Activated CD4-positive, alpha-beta T cell treated with anti-CD3 and anti-CD28 coated beads, Interleukin-2, Interleukin-4, amounts not matched to agents 100 ng/mL and 50 ng/mL, durations not matched to agents 16 hours and 8 hours (primary cell): ENCODE measurements around the gene PRAMEF1.
"Not testable (repeated sequence)": the region's sequence is repeated elsewhere in the genome, so short reads cannot be mapped to it uniquely, and the experiment has no call there.

Experiments
- DNase-seq: peaks from one replicate; pipeline ENCODE4 v3.0.0-alpha.2; 2020; ENCODE audit warnings: low spot score

PRAMEF1 gene

DNA sequence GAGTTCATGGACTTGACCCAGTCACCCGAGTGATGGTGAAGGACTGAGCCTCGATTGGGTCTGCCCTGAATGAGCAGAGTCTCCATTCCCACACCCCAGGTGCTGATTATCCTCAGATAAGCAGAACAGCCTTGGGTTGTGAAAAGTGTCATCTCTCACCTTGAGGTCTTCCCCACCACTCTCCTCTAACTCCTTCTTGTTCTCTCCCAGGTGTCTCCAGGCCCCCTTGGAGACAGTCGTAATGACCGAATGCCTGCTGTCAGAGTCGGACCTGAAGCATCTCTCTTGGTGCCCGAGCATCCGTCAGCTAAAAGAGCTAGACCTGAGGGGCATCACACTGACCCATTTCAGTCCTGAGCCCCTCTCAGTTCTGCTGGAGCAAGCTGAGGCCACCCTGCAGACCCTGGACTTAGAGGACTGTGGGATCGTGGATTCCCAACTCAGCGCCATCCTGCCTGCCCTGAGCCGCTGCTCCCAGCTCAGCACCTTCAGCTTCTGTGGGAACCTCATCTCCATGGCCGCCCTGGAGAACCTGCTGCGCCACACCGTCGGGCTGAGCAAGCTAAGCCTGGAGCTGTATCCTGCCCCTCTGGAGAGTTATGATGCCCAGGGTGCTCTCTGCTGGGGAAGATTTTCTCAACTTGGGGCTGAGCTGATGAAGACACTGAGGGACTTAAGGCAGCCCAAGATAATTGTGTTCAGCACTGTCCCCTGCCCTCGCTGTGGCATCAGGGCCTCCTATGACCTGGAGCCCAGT is 14.2 kb upstream of the PRAMEF1 start:
- DNase-seq: no peak

DNA sequence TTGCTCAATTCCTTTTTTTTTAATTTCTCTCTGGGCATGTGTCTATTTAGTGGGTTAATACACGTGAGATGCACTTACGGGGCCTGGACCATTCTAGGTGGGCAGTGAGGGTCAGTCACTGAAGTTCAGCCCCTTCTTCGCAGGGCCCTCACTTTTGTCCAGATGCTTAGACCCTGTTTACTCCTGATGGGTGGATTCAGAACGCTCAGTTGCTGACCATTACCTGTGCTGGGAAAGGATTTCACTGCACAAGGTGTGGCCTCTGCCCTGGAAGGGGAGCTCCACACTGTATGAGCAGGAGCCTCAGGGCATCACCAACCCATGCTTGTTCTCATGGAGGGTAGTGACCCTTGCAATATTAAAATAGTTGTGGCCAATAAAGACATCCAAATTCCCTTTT is 13.1 kb upstream of the PRAMEF1 start:
- DNase-seq: no peak

DNA sequence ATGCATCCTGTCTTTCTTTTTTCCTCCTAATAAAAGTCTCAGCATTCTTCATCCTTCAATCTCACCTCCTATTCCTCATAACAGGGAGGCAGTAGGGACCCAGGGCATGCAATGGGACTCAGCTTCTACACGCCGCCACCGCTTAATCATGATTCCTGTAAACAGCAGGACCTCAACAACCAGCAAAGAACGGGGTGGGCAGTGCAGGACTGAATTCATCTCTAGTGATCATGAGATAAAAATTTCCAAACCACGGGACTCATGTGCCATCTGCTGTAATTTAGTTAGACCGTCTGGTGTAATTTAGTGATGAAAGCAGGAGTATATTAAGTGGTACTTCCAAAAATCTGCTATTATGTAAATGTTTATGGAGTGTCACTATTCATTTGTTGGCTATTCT is 12.3 kb upstream of the PRAMEF1 start:
- DNase-seq: no peak

DNA sequence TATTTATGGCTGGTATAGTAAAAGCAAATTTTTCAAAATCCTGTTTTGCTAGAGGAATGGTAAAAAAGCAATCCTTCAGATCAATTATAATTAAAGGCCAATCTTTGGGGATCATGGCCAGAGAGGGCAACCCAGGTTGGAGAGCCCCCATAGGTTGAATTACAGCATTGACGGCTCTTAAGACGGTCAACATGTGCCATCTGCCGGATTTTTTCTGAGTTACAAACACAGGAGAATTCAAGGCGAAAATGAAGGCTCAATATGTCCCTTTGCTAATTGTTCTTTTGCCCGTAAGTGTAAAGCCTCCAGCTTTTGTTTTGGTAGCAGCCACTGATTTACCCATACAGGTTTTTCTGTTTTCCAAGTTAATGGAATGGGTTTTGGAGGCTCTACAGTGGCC is 9.7 kb upstream of the PRAMEF1 start:
- DNase-seq: not testable (repeated sequence)

DNA sequence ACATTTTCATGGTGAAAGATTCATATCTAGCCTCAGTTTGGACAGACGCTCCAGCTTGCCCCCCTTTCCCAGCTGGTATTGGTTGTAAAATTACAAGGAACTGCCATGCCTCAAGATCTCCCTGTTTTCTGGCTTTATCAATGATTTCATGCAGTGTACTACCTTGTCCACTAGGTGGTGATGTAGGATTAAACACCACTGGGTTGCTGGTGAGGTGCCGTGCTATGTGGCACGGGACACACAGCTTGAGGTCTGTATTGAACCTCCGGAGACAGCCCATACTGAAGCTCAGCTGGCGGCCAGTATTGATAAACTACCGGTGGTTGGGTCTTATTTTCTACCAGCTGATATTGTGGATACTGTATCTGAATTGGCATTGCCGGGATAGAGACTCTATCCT is 7.4 kb upstream of the PRAMEF1 start:
- peak; percentile 38 for DNase-seq

DNA sequence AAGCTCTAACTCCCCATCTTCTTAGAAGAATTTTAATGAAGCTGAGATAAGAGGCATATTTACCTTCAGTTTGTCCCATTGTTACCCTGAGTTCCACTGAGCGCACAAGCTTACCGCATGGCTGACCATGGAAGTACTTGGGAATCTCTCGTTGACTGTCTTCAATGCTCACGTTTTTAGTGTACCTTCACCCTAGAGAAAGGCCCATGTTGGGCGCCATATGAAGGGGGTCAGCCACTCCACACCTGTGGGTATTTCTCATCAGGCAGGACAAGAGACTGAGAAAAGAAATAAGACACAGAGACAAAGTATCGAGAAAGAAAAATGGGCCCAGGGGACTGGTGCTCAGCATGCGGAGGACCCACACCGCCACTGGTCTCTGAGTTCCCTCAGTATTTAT is 6.5 kb upstream of the PRAMEF1 start:
- not testable (repeated sequence) for DNase-seq

DNA sequence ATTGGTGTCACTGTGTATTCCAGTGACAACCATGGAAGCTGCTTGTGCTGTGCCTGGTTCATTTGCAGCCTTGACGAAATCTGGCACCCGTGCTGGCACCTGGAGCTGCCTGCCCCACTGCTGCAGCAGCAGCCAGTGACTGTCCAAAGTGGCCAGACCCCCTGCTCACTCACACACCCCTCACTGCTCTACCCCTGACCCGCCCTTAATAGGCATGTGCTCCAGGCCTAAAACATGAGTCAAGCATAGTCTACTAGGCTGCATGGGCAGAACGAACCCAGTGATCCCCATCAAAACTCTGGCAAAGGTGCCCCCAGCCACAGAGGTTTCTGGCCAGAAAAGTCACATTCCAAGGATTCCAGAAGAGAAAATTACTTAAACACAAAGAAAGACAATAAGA is 7.7 kb downstream of the PRAMEF1 start:
- DNase-seq: no peak

DNA sequence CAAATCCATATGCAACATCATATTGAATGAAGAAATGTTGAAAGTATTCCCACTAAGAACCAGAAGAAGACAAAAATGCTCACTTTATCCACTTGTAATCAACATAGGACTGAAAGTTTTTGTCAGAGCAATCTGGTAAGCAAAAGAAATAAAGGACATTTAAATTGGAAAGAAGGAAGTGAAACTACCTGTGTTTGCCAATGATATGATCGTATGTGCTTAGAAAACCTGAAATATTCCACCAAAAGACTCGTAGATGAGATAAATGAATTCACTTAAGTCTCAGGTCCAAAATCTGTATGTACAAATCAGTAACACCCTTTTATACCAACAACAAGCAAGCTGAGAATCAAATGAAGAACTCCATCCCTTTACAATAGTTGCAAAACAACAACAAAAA is 8.5 kb downstream of the PRAMEF1 start:
- no peak for DNase-seq

DNA sequence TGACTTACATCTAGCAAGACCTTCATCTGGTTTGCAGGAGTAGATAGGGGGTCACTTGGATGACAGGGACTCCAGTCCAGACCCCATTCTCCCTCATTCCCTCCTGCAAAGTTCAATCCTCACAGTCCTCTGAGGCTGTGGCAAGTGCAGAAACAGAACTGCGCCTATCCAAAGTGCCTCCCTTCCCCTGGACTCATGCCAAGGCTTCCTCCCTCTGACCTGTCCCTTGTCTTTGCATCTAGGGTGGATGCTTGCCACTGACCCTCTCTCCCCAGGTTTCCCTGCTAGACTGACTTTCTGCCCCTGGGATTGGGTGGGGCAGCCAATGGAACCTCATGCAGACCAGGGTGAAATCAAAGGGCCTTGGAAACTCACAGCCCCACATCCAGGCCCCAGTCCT is 18.7 kb downstream of the PRAMEF1 start:
- DNase-seq: no peak

DNA sequence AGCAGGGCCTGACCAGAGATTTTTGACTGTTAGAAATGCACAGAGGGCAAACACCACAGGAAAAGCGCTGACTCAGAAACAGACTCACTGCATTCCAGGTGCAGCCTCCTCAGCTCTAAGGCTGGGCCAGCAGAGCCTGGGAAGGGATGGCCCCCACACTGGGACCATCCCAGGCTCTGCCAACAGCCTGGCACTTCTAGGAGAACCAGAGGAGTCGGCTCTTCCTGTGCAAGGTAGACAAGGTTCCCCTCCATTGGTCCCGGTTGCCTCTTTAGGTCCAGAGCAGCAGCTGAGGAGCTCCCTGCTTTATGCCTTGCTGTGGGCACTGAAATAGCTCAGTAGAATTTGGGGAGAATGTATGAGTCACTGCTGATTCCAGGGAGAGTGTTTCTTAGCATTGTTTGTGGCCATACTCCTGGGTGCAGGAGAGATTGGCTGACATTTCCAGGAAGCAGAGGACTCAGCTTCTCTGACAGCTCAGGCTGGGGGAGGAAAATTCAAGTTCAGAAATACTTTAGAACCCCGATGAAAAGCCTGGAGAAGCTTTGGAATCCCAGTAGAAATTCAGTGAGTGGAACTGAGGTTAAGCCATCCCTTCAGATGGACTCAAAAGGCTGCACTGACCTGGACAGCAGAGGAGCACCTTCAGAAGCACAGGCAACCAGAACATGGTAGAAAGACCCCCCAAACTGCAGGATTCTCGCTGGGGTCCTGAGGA is 19.7 kb downstream of the PRAMEF1 start:
- DNase-seq: no peak

DNA sequence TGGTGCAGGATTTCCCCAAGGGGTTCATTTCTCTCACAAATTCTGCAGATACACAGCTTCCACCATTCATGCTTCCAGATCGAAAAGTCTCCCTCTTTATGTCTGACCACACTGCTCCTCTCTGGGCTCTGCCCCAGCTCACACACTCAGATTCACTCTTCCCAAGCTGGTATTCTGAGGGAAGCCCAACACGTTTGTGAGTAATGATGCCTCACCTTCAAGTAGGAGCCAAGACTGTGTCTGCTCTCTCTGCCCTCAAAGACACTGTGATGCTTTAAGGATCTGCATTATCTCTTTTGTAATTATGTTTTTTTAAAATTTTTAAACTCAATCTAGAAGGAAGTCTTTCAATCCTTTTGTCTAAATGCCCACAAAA is 20.2 kb downstream of the PRAMEF1 start:
- no peak for DNase-seq

DNA sequence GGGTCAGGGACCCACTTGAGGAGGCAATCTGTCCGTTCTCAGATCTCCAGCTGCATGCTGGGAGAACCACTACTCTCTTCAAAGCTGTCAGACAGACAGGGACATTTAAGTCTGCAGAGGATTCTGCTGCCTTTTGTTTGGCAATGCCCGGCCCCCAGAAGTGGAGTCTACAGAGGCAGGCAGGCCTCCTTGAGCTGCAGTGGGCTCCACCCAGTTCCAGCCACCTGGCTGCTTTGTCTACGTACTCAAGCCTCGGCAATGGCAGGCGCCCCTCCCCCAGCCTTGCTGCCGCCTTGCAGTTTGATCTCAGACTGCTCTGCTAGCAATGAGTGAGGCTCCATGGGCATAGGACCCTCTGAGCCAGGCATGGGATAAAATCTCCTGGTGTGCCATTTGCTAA is 27.9 kb downstream of the PRAMEF1 start:
- DNase-seq: not testable (repeated sequence)

DNA sequence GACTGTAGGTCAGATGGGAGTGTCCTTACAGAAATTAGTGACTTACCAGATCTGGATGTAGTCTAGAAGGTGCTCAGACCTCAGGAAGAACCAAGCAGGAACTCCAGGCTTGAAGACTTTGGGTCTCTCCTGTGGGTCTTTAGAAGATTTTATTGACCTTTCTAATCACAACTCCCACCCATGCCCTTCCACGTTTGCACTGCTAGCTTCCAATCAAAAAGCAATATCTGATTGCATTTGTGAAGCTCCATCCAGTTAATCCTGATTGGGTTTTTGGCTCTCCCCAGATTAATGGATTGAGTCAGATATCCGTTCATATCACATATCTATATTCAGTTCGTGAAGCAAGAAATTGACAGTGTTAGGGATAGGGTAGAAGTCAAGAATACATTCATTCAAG is 40.1 kb downstream of the PRAMEF1 start, which contains the start of gene PRAMEF11:
Gene PRAMEF11, minus strand, starts transcription at position 101 of the 400 bp plus-strand sequence. CDS start 2,621 bp downstream, outside the sequence.
- DNase-seq: not testable (repeated sequence)

DNA sequence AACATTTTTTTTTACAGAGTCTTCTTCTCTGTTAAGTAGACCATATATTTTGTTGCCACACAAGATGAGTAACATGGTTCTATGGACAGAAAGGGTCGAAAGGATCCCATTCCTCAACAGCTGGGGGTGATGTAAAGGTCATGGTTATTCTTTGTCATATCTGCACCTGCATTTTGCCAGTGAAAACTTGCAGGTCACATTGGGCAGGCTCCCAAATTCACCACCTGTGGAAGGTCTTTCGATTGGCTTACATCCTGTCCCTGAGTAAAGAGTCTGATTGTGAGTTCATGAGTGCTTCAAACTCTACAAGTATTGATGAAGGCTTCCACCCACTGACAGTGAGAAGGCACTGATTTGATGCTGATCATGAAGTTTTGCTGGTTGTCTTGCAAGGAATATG is 42.1 kb downstream of the PRAMEF1 start:
- DNase-seq: not testable (repeated sequence)
